Measurements from ENCODE around the gene CDA.

Gene CDA

GRCh38 chr1:20626098-20626427, 37.2 kb downstream of the CDA start:
- Histone ChIP-seq H3K9me3 (no peaks in the 10 kb centered on the region), H3K4me1 (ENCODE audit: control insufficient read depth in 1 of 2, insufficient read depth in 1 of 2, low read depth in 1 of 2, low read length in 1 of 2) (peaks cover 0 to 7% of the 10 kb centered on the region in 2 experiments), H3K36me3 (peaks cover 10% of the 10 kb centered on the region), H3K27me3 (no peaks in the 10 kb centered on the region), H3K4me3 (ENCODE audit: low read depth in 1 of 2, low read length in 1 of 2) (no peak overlapping the region), H3K27ac (no peak overlapping the region)
- TF ChIP-seq, protein P1, sequence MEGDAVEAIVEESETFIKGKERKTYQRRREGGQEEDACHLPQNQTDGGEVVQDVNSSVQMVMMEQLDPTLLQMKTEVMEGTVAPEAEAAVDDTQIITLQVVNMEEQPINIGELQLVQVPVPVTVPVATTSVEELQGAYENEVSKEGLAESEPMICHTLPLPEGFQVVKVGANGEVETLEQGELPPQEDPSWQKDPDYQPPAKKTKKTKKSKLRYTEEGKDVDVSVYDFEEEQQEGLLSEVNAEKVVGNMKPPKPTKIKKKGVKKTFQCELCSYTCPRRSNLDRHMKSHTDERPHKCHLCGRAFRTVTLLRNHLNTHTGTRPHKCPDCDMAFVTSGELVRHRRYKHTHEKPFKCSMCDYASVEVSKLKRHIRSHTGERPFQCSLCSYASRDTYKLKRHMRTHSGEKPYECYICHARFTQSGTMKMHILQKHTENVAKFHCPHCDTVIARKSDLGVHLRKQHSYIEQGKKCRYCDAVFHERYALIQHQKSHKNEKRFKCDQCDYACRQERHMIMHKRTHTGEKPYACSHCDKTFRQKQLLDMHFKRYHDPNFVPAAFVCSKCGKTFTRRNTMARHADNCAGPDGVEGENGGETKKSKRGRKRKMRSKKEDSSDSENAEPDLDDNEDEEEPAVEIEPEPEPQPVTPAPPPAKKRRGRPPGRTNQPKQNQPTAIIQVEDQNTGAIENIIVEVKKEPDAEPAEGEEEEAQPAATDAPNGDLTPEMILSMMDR (IDR thresholded peaks at IDR 0.05), result no peak

DNA sequence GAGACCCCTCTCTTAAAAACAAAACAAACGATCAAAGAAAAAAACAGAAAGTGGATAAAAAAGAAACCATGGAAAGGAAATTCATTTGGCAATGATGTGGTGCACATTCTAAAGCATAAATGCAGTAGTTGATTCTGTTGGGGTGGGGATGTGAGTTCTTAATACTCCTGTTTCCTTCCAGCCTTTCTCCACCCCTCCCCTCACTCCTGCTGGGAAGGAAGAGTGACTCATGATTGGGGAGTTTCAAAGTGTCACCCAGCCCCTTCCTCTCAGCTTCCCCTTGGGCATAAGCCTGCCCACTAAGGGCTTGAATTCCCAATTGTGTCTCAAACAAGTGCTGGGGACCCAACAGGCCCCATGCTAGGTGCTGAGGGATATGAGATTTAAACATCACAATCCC, 37.6 kb downstream of the CDA start:
- Histone ChIP-seq H3K27ac (no peak overlapping the region), H3K9me3 (no peaks in the 10 kb centered on the region), H3K36me3 (peaks cover 7% of the 10 kb centered on the region), H3K4me3 (ENCODE audit: low read depth in 1 of 2, low read length in 1 of 2) (no peak overlapping the region), H3K4me1 (ENCODE audit: control insufficient read depth in 1 of 2, insufficient read depth in 1 of 2, low read depth in 1 of 2, low read length in 1 of 2) (peaks cover 0 to 7% of the 10 kb centered on the region in 2 experiments), H3K27me3 (no peaks in the 10 kb centered on the region)
- TF ChIP-seq, protein P1 (IDR thresholded peaks at IDR 0.05), result no peak

DNA sequence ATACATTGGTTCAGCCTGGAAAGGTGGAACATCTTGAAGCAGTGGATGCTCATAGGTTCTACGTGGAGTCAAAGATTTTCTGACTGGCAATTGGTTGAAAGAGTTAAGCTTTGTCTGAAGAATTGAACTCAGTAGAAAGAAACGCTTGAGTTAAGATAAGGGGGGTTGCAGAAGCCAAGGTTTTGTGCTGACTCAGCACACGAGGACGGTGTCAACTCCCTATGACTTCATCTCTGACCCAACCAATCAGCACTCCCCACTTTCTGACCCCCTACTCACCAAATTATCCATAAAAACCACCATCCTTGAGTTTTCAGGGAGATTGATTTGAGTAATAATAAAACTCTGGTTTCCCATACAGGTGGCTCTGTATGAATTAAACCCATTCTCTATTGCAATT, 41.8 kb downstream of the CDA start:
- Histone ChIP-seq H3K36me3 (no peaks in the 10 kb centered on the region), H3K4me1 (ENCODE audit: control insufficient read depth in 1 of 2, insufficient read depth in 1 of 2, low read depth in 1 of 2, low read length in 1 of 2) (peaks cover 19 to 24% of the 10 kb centered on the region in 2 experiments), H3K9me3 (no peaks in the 10 kb centered on the region), H3K4me3 (ENCODE audit: low read depth in 1 of 2, low read length in 1 of 2) (no peak overlapping the region), H3K27me3 (no peaks in the 10 kb centered on the region), H3K27ac (no peak overlapping the region)
- TF ChIP-seq, protein P1 (IDR thresholded peaks at IDR 0.05), result no peak

DNA sequence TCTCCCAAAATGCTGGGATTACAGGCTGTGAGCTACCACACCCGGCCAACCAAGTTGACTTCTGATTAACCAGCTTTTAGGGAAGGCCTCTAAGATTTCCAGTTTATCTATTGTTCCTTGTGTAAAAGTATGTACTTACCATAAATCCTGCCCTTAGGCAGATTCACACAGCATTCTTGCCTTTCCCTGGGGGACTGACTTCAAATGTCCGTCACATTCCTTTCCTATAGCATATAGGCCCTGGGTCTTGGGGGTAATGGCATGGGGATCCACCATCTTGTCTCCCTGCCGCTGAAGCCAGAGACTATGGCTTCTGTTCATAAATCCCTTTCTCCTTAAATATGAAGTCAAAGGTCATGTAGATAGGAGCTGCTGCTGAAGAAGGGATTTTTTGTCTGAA, 43.5 kb downstream of the CDA start:
- Histone ChIP-seq H3K4me1 (ENCODE audit: control insufficient read depth in 1 of 2, insufficient read depth in 1 of 2, low read depth in 1 of 2, low read length in 1 of 2) (peaks cover 19 to 23% of the 10 kb centered on the region in 2 experiments), H3K27me3 (no peaks in the 10 kb centered on the region), H3K9me3 (no peaks in the 10 kb centered on the region), H3K36me3 (peaks cover 12% of the 10 kb centered on the region), H3K4me3 (ENCODE audit: low read depth in 1 of 2, low read length in 1 of 2) (no peak overlapping the region), H3K27ac (no peak overlapping the region)
- TF ChIP-seq, protein P1 (IDR thresholded peaks at IDR 0.05), result no peak

GRCh38 chr1:20633190-20634064, 44.5 kb downstream of the CDA start, which contains the start of gene PINK1:
Gene PINK1, plus strand, starts transcription at chr1:20633458. Its CDS starts 91 bp downstream, at chr1:20633549.
- peaks cover 22% of the 10 kb centered on the region for H3K36me3 ChIP-seq
- TF ChIP-seq, protein P1 (IDR thresholded peaks at IDR 0.05), result peak; percentile 99
- peak within 1 kb of the TSS; percentile 99 for H3K27ac ChIP-seq
- peak within 1 kb of the TSS; percentile 95 for H3K4me3 ChIP-seq (ENCODE audit: low read depth in 1 of 2, low read length in 1 of 2)
- H3K27me3 ChIP-seq, result no peaks in the 10 kb centered on the region
- H3K4me1 ChIP-seq (ENCODE audit: control insufficient read depth in 1 of 2, insufficient read depth in 1 of 2, low read depth in 1 of 2, low read length in 1 of 2), result peaks cover 19 to 23% of the 10 kb centered on the region in 2 experiments
- no peaks in the 10 kb centered on the region for H3K9me3 ChIP-seq

All from neutrophil (primary cell).